IMR-90 (cell line): ENCODE measurements around the gene LAMC2. TPM values are rescaled to one million over a fixed set of nuclear protein-coding genes. Genes with fewer than 3 reads are reported as not detected.

ENCODE experiments used
- ATAC-seq: fragments of 200-7000 bp; cut with Tn5 transposase; 2 replicates; pipeline ENCODE4 v1.9.1; 2020; ENCODE audit warnings: low read depth, mild to moderate bottlenecking, moderate library complexity
- BruUV-seq: library from RNA; stranded (reverse); fragments of 400-500 nt; replicated peaks from 2 replicates; lab custom pipeline; 2021; lab: Mats Ljungman, UMichigan
- CTCF ChIA-PET: fragments of 300-600 bp; formaldehyde crosslinking; extraction: SDS; loops from one replicate; lab custom pipeline; 2021; ENCODE audit warnings: antibody characterized with exemption; lab: Yijun Ruan, JAX
- POLR2A ChIA-PET: fragments of 300-600 bp; sonication (Branson Sonifier 250); formaldehyde crosslinking; loops from one replicate; lab custom pipeline; 2022; ENCODE audit warnings: antibody characterized with exemption; ENCODE audit not compliant: unreplicated experiment; lab: Charles Lee
- DNase-seq: peaks from one replicate; pipeline ENCODE4 v3.0.0; 2013
- H2AFZ ChIP-seq: replicated peaks from 2 replicates; pipeline ENCODE3; 2013; ENCODE audit warnings: low read length, mild to moderate bottlenecking; ENCODE audit not compliant: poor library complexity
- H2AK5ac ChIP-seq: 2 replicates; pipeline ENCODE4 v1.6.1; 2013; ENCODE audit warnings: low read depth, low read length, inconsistent platforms
- H2AK9ac ChIP-seq: replicated peaks from 2 replicates; pipeline ENCODE3; 2013; ENCODE audit warnings: mild to moderate bottlenecking, low read depth, low read length, moderate library complexity; ENCODE audit not compliant: poor library complexity
- H2BK120ac ChIP-seq: 2 replicates; pipeline ENCODE4 v1.6.1; 2013; ENCODE audit warnings: low read depth, low read length, inconsistent platforms
- H2BK15ac ChIP-seq: 3 replicates; pipeline ENCODE4 v1.6.1; 2013; ENCODE audit warnings: low read depth, low read length, inconsistent platforms
- H2BK20ac ChIP-seq: 2 replicates; pipeline ENCODE4 v1.6.1; 2013; ENCODE audit warnings: low read depth, mild to moderate bottlenecking, inconsistent platforms, low read length, moderate library complexity
- H2BK5ac ChIP-seq: 2 replicates; pipeline ENCODE4 v1.6.1; 2013; ENCODE audit warnings: mild to moderate bottlenecking, low read depth, low read length, inconsistent platforms; ENCODE audit not compliant: poor library complexity, severe bottlenecking
- H3K14ac ChIP-seq: replicated peaks from 2 replicates; pipeline ENCODE4 v1.6.1; 2013; ENCODE audit warnings: low read depth, low read length, inconsistent platforms
- H3K18ac ChIP-seq: 2 replicates; pipeline ENCODE4 v1.6.1; 2013; ENCODE audit warnings: low read depth, low read length, control low read depth
- H3K23ac ChIP-seq: 2 replicates; pipeline ENCODE4 v1.6.1; 2013; ENCODE audit warnings: low read depth, low read length, inconsistent platforms
- H3K27ac ChIP-seq: 2 replicates; pipeline ENCODE4 v1.5.1; 2013; ENCODE audit warnings: mild to moderate bottlenecking, control low read depth, low read length; ENCODE audit not compliant: insufficient read depth
- H3K27me3 ChIP-seq: 2 replicates; pipeline ENCODE4 v1.6.1; 2013; ENCODE audit warnings: low read length; ENCODE audit not compliant: control insufficient read depth, insufficient read depth
- H3K36me3 ChIP-seq: 2 replicates; pipeline ENCODE4 v1.6.1; 2013; ENCODE audit warnings: low read length, mixed read lengths; ENCODE audit not compliant: control insufficient read depth, insufficient read depth
- H3K4ac ChIP-seq: 2 replicates; pipeline ENCODE4 v1.6.1; 2013; ENCODE audit warnings: low read depth, low read length, inconsistent platforms
- H3K4me1 ChIP-seq: 2 replicates; pipeline ENCODE4 v1.6.1; 2013; ENCODE audit warnings: low read length, mixed read lengths; ENCODE audit not compliant: control insufficient read depth, insufficient read depth
- H3K4me2 ChIP-seq: 2 replicates; pipeline ENCODE4 v1.6.1; 2013; ENCODE audit warnings: low read depth, mild to moderate bottlenecking, control low read depth, low read length, moderate library complexity
- H3K4me3 ChIP-seq: 2 replicates; pipeline ENCODE4 v1.5.1; 2013; ENCODE audit warnings: low read depth, mild to moderate bottlenecking, control low read depth, low read length, moderate library complexity; ENCODE audit not compliant: insufficient read depth
- H3K56ac ChIP-seq: 2 replicates; pipeline ENCODE4 v1.6.1; 2013; ENCODE audit warnings: low read length, inconsistent platforms; ENCODE audit not compliant: insufficient read depth; ENCODE audit errors: extremely low read depth
- H3K79me1 ChIP-seq, 2 experiments: 2 replicates each; pipeline ENCODE4 v1.6.1; 2013; ENCODE audit warnings: low read length in 2 of 2, inconsistent platforms in 1 of 2, low read depth in 1 of 2
- H3K9ac ChIP-seq: 2 replicates; pipeline ENCODE4 v1.6.1; 2013; ENCODE audit warnings: low read depth, low read length, control low read depth
- H3K9me1 ChIP-seq: 2 replicates; pipeline ENCODE4 v1.6.1; 2013; ENCODE audit warnings: low read length, inconsistent platforms; ENCODE audit not compliant: insufficient read depth
- H3K9me3 ChIP-seq: 2 replicates; pipeline ENCODE4 v1.6.1; 2013; ENCODE audit warnings: low read length; ENCODE audit not compliant: control insufficient read depth, insufficient read depth
- H4K20me1 ChIP-seq: 2 replicates; pipeline ENCODE4 v1.6.1; 2013; ENCODE audit warnings: low read length, inconsistent platforms; ENCODE audit not compliant: insufficient read depth
- H4K5ac ChIP-seq: 2 replicates; pipeline ENCODE4 v1.6.1; 2013; ENCODE audit warnings: mild to moderate bottlenecking, low read depth, low read length, control low read depth
- H4K8ac ChIP-seq, 2 experiments: 2 replicates each; pipeline ENCODE4 v1.6.1; 2013; ENCODE audit warnings: low read depth in 2 of 2, low read length in 2 of 2, control low read depth in 1 of 2, inconsistent platforms in 1 of 2
- H4K91ac ChIP-seq: 2 replicates; pipeline ENCODE4 v1.6.1; 2013; ENCODE audit warnings: low read depth, low read length, inconsistent platforms; ENCODE audit not compliant: insufficient read depth
- BHLHE40 ChIP-seq: fragments of 150-350 bp; IDR thresholded peaks from 2 replicates; pipeline ENCODE4 v1.6.1; 2016; ENCODE audit warnings: mild to moderate bottlenecking, low read depth, low read length
- CHD1 ChIP-seq: IDR thresholded peaks from 2 replicates; pipeline ENCODE4 v1.6.1; 2012; ENCODE audit warnings: low read depth, low read length, improper control_type of control experiment
- FOS ChIP-seq: fragments of 150-350 bp; IDR thresholded peaks from 2 replicates; pipeline ENCODE4 v1.6.1; 2016; ENCODE audit warnings: low read depth, low read length
- MAZ ChIP-seq: IDR thresholded peaks from 2 replicates; pipeline ENCODE4 v1.6.1; 2012; ENCODE audit warnings: low read depth, mild to moderate bottlenecking, low read length, improper control_type of control experiment, moderate library complexity, borderline replicate concordance
- NFE2L2 ChIP-seq: fragments of 150-350 bp; IDR thresholded peaks from 2 replicates; pipeline ENCODE4 v1.6.1; 2016; ENCODE audit warnings: low read depth, mild to moderate bottlenecking, low read length
- POLR2A ChIP-seq: IDR thresholded peaks from 2 replicates; pipeline ENCODE4 v1.6.1; 2012; ENCODE audit warnings: mild to moderate bottlenecking, low read depth, low read length
- RAD21 ChIP-seq: IDR thresholded peaks from 2 replicates; pipeline ENCODE4 v1.6.1; 2012; ENCODE audit warnings: low read length, improper control_type of control experiment
- SMC3 ChIP-seq: fragments of 150-350 bp; IDR thresholded peaks from 2 replicates; pipeline ENCODE4 v1.6.1; 2016; ENCODE audit warnings: low read depth, mild to moderate bottlenecking, antibody characterized with exemption, low read length, moderate library complexity
- WGBS, 2 experiments: methylation state at CpG; one replicate each; pipeline versions ENCODE4 v1.1.5 to v1.1.7; 2013; ENCODE audit warnings: missing lambda C conversion rate in 2 of 2; ENCODE audit not compliant: insufficient read length in 1 of 2; ENCODE audit errors: extremely low coverage in 2 of 2; 5-methylcytosine and 5-hydroxymethylcytosine counted together
- dilution Hi-C: fragments of 300-500 bp; cut with HindIII; formaldehyde crosslinking; loops from one replicate; pipeline ENCODE4 v1.14.3; 2018; ENCODE audit warnings: low sequenced_read_pairs; ENCODE audit not compliant: unreplicated experiment
- in situ Hi-C: fragments of 300-500 bp; cut with MboI; formaldehyde crosslinking; loops from 3 replicates; pipeline ENCODE4 v1.14.3; 2019; ENCODE audit warnings: low sequenced_read_pairs, inconsistent platforms, mixed read lengths
- intact Hi-C: fragments of 100-400 bp; cut with micrococcal nuclease; formaldehyde crosslinking; loops from 2 replicates; pipeline ENCODE4 v1.10.0; 2022
- polyA plus RNA-seq, 3 experiments: library from polyadenylated mRNA; depleted of rRNA; stranded (reverse); fragments of >200 nt; gene quantifications; 2 replicates each; pipeline ENCODE4 v1.2.3, GENCODE V29; 2012; ENCODE audit warnings: low replicate concordance in 1 of 3
- total RNA-seq: library from RNA; depleted of rRNA; stranded (reverse); fragments of >200 nt; gene quantifications from 2 replicates; pipeline ENCODE4 v1.2.3, GENCODE V29; 2012
- TF ChIP-seq, protein P1 (sequence below): fragments of 150-350 bp; IDR thresholded peaks from 2 replicates; pipeline ENCODE4 v1.6.1; 2017; ENCODE audit warnings: mild to moderate bottlenecking, antibody characterized with exemption, low read length, low read depth

The LAMC2 gene
- total and polyA plus RNA-seq, 2 of the 4 experiments (the other 2 are of a cell fraction): 2.3 to 2.8 TPM

DNA sequence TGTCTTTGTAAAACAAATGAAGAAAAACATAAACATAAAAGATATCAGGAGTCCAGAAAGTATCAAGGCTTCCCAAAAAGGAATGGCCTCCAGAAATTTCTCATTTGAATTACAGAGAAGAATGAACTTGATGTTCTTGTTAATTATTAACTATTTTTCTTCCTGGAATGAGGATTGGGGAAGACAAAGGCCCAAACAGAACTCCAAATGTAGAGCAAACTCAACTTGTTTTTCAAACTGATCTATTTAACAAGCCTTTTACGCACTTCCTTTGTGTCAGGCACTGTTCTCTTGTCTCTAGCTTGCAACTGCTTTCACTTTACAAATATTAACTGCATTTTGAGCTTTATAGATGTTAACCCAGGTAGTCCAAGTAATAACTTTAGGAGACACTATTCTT is 45.5 kb downstream of the LAMC2 start:
- H2BK120ac ChIP-seq: no peak overlapping the region
- no peaks in the 10 kb centered on the region for H3K36me3 ChIP-seq
- no peaks in the 10 kb centered on the region for H4K20me1 ChIP-seq
- no peak overlapping the region for H3K4me2 ChIP-seq
- dilution Hi-C loops (no loop called here), intact Hi-C loops (no loop called here), in situ Hi-C loops (loop anchor here (10.0 to 25.0 kb wide), 2 partner anchors 207 to 269 kb away; partner anchors contain the start of genes LAMC1 and SHCBP1L)
- ChIA-PET POLR2A (no interaction called here), CTCF (no interaction called here)
- H2BK20ac ChIP-seq: no peak overlapping the region
- no peaks in the 10 kb centered on the region for H3K9me3 ChIP-seq
- no peak for DNase-seq
- no peak overlapping the region for H3K18ac ChIP-seq
- WGBS, 2 experiments: no CpG with 5 or more reads among the region's 1 CpG
- TF ChIP-seq RAD21 (no peak), FOS (no peak), NFE2L2 (no peak), BHLHE40 (no peak), POLR2A (no peak), MAZ (no peak), CHD1 (no peak), SMC3 (no peak)
- TF ChIP-seq, protein P1, sequence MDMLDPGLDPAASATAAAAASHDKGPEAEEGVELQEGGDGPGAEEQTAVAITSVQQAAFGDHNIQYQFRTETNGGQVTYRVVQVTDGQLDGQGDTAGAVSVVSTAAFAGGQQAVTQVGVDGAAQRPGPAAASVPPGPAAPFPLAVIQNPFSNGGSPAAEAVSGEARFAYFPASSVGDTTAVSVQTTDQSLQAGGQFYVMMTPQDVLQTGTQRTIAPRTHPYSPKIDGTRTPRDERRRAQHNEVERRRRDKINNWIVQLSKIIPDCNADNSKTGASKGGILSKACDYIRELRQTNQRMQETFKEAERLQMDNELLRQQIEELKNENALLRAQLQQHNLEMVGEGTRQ: no peak
- H3K27me3 ChIP-seq: no peaks in the 10 kb centered on the region
- no peak overlapping the region for H2AK9ac ChIP-seq
- BruUV-seq: no TSS peak
- H2AFZ ChIP-seq: no peak overlapping the region
- no peak overlapping the region for H4K8ac ChIP-seq
- no peak overlapping the region for H4K5ac ChIP-seq
- H3K4me3 ChIP-seq: no peak overlapping the region
- H3K23ac ChIP-seq: no peak overlapping the region
- no peak overlapping the region for H3K27ac ChIP-seq
- no peak overlapping the region for H4K91ac ChIP-seq
- no peak overlapping the region for H3K14ac ChIP-seq
- H3K9me1 ChIP-seq: peaks cover 8% of the 10 kb centered on the region
- H3K9ac ChIP-seq: no peak overlapping the region
- ATAC-seq: no peak
- H2BK5ac ChIP-seq: no peak overlapping the region
- H2BK15ac ChIP-seq: no peak overlapping the region
- H3K56ac ChIP-seq: no peak overlapping the region
- peaks cover 9% of the 10 kb centered on the region for H3K4me1 ChIP-seq
- no peak overlapping the region for H2AK5ac ChIP-seq
- no peak overlapping the region for H3K4ac ChIP-seq
- no peaks in the 10 kb centered on the region; a peak in 1 of 4 replicates for H3K79me1 ChIP-seq
